ENCODE data around the gene P4HTM. TPM values are rescaled to one million over a fixed set of nuclear protein-coding genes. Genes with fewer than 3 reads are reported as not detected.
A peak's percentile ranks its signal among the peaks of the same experiment; 100 is the strongest.

P4HTM gene
- total RNA-seq, 1 donor from 2014 or later = 34.4 TPM

DNA sequence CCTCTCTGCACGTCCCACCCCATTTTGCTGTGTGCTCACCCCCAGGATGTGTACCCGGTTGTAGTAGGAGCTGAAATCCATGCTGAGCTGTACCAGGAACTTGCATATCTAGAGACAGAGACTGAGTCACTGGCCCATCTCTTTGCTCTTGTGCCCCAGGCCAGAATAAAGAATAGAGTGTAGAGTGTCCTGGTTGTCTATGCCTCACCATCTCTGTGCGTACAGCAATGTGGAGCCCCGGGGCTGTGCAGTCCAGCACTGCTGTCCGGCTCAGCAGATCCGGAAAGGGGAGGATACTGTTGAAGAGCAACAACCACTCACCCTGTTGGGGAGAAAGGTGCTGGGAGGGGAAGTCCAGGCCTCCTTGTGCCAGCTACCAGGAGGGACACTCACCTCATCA is 25.7 kb downstream of the P4HTM start:
- H3K36me3 Mint-ChIP-seq (ENCODE audit: low read depth) = peaks cover 51% of the 10 kb centered on the region
- peaks cover 29% of the 10 kb centered on the region for H3K4me1 Mint-ChIP-seq
- no peaks in the 10 kb centered on the region for H3K27me3 Mint-ChIP-seq
- no peak overlapping the region for H3K27ac Mint-ChIP-seq
- POLR2A ChIA-PET = interaction anchor here (0.5 to 14.9 kb wide), 5 partner anchors 8 to 889 kb away, joined by 3 to 372 read pairs (median 3); partner anchors contain the start of gene WDR6
- no peaks in the 10 kb centered on the region for H3K9me3 Mint-ChIP-seq
- no peak for ATAC-seq (ENCODE audit: low read depth)
- TF ChIP-seq, protein P1, sequence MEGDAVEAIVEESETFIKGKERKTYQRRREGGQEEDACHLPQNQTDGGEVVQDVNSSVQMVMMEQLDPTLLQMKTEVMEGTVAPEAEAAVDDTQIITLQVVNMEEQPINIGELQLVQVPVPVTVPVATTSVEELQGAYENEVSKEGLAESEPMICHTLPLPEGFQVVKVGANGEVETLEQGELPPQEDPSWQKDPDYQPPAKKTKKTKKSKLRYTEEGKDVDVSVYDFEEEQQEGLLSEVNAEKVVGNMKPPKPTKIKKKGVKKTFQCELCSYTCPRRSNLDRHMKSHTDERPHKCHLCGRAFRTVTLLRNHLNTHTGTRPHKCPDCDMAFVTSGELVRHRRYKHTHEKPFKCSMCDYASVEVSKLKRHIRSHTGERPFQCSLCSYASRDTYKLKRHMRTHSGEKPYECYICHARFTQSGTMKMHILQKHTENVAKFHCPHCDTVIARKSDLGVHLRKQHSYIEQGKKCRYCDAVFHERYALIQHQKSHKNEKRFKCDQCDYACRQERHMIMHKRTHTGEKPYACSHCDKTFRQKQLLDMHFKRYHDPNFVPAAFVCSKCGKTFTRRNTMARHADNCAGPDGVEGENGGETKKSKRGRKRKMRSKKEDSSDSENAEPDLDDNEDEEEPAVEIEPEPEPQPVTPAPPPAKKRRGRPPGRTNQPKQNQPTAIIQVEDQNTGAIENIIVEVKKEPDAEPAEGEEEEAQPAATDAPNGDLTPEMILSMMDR (IDR thresholded peaks at IDR 0.05) = no peak
- no peak for DNase-seq
- intact Hi-C loops (cut with micrococcal nuclease) = loop anchor here (5.0 kb wide), 1 partner anchor 1177 kb away; the partner anchor contains the start of gene GNAT1
- H3K4me3 Mint-ChIP-seq = no peak overlapping the region
- CTCF ChIA-PET = interaction anchor here (2.0 to 7.5 kb wide), 2 partner anchors 9 to 28 kb away, joined by 7 to 57 read pairs; partner anchors contain the start of genes P4HTM and WDR6

DNA sequence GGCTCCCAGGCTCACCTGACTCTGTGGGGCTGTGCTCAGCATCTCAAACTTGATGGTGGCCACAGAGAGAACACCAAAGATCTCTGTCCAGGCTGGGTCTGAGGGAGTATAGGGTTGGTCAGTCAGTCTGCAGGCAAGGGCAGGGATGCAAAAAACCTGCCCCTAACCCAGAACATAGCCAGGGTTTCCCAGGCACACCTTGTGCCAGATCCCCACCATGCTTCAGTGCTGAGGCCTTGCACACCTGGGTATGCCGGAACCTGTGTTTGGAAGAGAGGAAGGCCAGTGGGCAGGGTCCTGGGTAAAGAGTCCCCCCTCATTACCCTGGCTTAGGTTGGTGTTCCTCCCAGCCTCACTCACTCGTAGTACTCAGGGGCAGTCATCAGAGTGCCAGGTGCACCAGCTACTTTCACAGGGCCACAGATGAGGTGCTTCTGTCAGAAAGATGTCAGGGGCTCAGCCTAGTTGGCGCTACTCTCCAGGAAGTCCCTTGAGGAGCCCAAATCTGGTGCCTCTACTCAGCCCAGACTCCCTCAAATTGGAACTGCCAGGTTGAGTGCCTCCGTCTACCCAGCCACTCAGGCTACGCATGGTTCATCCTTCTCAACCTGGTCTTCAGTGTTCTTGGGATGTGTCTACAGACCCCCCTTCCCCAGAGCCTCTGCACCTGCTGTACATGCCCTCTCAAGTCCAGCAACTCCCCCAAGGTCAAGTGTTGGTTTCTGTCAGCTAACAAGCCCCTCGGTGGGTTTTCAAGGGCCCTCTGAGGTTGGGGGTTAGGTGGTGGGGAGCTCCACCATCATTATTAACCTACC is 26.6 kb downstream of the P4HTM start:
- intact Hi-C loops (cut with micrococcal nuclease) = loop anchor here (5.0 kb wide), 1 partner anchor 1176 kb away; the partner anchor contains the start of gene GNAT1
- ATAC-seq (ENCODE audit: low read depth) (no peak), DNase-seq (no peak)
- TF ChIP-seq, protein P1 (IDR thresholded peaks at IDR 0.05) = no peak
- CTCF ChIA-PET = interaction anchor here (1.1 to 7.5 kb wide), 4 partner anchors 9 to 29 kb away, joined by 3 to 57 read pairs (median 6); partner anchors contain the start of genes IMPDH2, P4HTM and WDR6
- POLR2A ChIA-PET = interaction anchor here (0.6 to 14.9 kb wide), 6 partner anchors 9 to 323 kb away, joined by 3 to 372 read pairs (median 6); partner anchors contain the start of genes IMPDH2, QRICH1, USP4 and WDR6
- Mint-ChIP-seq H3K4me3 (peak overlapping the region; percentile 94), H3K4me1 (peaks cover 31% of the 10 kb centered on the region), H3K36me3 (ENCODE audit: low read depth) (peaks cover 50% of the 10 kb centered on the region), H3K27me3 (no peaks in the 10 kb centered on the region), H3K27ac (peak overlapping the region; percentile 61), H3K9me3 (no peaks in the 10 kb centered on the region)

DNA sequence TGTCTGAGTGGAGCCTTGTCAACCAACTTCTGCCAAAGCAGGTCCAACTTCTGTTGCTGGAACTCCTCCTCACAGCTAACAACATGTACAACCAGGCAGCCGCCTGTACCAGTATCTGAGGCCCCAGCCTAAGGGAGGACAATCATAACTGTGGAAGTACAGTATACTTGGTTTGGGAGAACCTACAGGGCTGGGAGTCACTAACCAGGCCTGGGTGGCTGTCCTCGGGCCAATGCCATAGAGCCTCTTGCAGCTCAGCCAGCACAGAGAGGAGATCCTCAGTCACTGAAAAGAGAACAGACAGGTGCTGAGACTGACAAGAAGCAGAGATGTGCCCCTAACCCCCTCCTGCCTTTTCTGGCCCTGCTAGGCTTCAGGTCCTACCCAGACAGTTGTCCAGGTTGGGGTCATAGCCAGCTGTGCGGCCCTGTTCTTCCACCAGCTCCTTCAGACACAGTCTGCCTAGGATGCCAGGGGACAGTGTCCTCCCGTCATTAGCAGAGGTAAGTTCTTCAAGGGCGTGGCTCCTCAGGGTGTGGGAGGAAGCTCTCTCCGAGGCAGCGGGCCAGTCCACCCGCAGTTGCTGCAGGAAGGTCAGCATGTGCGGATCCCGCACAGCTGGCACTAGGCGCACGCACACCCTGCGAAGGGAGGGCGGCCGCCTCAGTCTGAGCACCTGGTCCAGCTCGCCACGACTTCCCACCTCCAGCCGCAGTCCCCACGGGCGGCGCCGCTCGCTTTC is 27.4 kb downstream of the P4HTM start:
- peaks cover 42% of the 10 kb centered on the region for H3K36me3 Mint-ChIP-seq (ENCODE audit: low read depth)
- ATAC-seq (ENCODE audit: low read depth) (no peak), DNase-seq (no peak)
- CTCF ChIA-PET = interaction anchor here (1.1 to 7.5 kb wide), 4 partner anchors 10 to 30 kb away, joined by 3 to 57 read pairs (median 6); partner anchors contain the start of genes IMPDH2, P4HTM and WDR6
- H3K27ac Mint-ChIP-seq = no peak overlapping the region
- POLR2A ChIA-PET = interaction anchor here (0.6 to 14.9 kb wide), 7 partner anchors 8 to 322 kb away, joined by 3 to 372 read pairs (median 6); partner anchors contain the start of genes IMPDH2, P4HTM, QRICH1 and USP4
- H3K4me3 Mint-ChIP-seq = peak overlapping the region; percentile 94
- no peaks in the 10 kb centered on the region for H3K27me3 Mint-ChIP-seq
- peaks cover 32% of the 10 kb centered on the region for H3K4me1 Mint-ChIP-seq
- no peaks in the 10 kb centered on the region for H3K9me3 Mint-ChIP-seq
- TF ChIP-seq, protein P1 (IDR thresholded peaks at IDR 0.05) = no peak
- intact Hi-C loops (cut with micrococcal nuclease) = loop anchor here (5.0 kb wide), 1 partner anchor 1175 kb away; the partner anchor contains the start of gene GNAT1

DNA sequence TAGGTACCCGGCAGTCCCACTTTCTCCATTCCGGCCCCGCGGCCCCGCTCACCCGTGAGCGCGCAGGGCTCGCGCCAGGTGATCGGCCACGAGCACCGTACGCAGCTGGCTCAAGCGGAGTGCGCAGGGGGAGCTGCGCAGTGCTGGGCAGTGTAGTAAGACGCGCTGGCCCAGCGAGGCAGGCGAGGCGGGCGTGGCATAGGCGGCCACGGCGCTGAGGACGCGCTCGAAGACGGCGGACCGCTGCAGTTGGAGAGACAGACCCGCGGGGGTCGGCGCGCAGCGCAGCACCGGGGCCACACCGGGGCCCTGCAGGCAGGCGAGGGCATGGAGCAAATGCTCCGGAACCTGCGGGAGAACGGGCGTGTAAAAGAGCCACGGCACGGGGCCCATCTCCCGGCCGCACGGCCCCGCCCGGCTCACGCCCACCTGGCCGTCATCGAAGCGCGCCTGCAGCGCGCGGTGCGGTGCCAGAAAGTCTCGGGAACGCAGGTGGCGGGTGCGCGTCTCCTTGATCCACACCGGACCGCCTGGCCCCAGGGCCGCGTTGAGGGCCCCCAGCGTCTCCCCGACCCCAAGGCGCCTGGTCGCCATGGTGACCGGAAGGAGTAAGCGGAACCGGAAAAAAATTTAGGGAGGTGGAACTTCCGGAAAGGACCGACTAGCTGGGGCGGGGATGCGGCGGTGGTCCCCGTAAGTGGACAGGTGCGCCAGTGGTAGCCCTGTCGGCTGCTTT is 28.1 kb downstream of the P4HTM start, which contains the start of gene DALRD3:
DALRD3 (minus strand) TSS at position 610 of the 736 bp plus-strand sequence; CDS start at position 594, 16 bp downstream.
- POLR2A ChIA-PET = interaction anchor here (1.0 to 14.9 kb wide), 10 partner anchors 7 to 322 kb away, joined by 3 to 372 read pairs (median 6); partner anchors contain the start of genes IMPDH2, P4HTM, QRICH1 and USP4
- TF ChIP-seq, protein P1 (IDR thresholded peaks at IDR 0.05) = no peak
- intact Hi-C loops (cut with micrococcal nuclease) = loop anchor here (5.0 kb wide), 1 partner anchor 1174 kb away; the partner anchor contains the start of gene GNAT1
- ATAC-seq (ENCODE audit: low read depth) (peak; percentile 2), DNase-seq (peak; percentile 64)
- Mint-ChIP-seq H3K9me3 (no peaks in the 10 kb centered on the region), H3K27me3 (no peaks in the 10 kb centered on the region), H3K36me3 (ENCODE audit: low read depth) (peaks cover 40% of the 10 kb centered on the region), H3K4me1 (peaks cover 39% of the 10 kb centered on the region), H3K4me3 (peak within 1 kb of the TSS; percentile 94), H3K27ac (peak within 1 kb of the TSS; percentile 84)
- CTCF ChIA-PET = interaction anchor here (0.6 to 7.5 kb wide), 3 partner anchors 11 to 30 kb away, joined by 3 to 57 read pairs (median 5); partner anchors contain the start of genes IMPDH2, P4HTM and WDR6

Measured in activated B cell treated with CpG ODN at 0.5 μM for 24 hours (primary cell).